Kidney (tissue), 14 donors: ENCODE results near the gene SBNO2. TPM values are rescaled to one million over a fixed set of nuclear protein-coding genes. Genes with fewer than 3 reads are reported as not detected.
A peak's percentile ranks its signal among the peaks of the same experiment; 100 is the strongest.

ENCODE experiments used
- DNase-seq, 5 donors: peaks; one replicate each; pipeline ENCODE4 v3.0.0-alpha.2; 2013 to 2020
- FAIRE-seq: peaks from 2 replicates; lab custom pipeline; 2012; peaks lifted over from hg19 to GRCh38; lab: Jason Lieb, UNC
- H3K27ac ChIP-seq, 2 donors: one replicate each; pipeline ENCODE4 v1.7.0; 2013; ENCODE audit warnings: low read depth in 2 of 2, low read length in 2 of 2, inconsistent platforms in 1 of 2
- H3K27me3 ChIP-seq: one replicate; pipeline ENCODE4 v1.7.1; 2013; ENCODE audit warnings: low read length, inconsistent platforms; ENCODE audit not compliant: control insufficient read depth, insufficient read depth
- H3K36me3 ChIP-seq, 3 donors: one replicate each; pipeline versions ENCODE4 v1.7.0 to v1.7.1; 2013; ENCODE audit warnings: low read length in 3 of 3, control low read depth in 1 of 3, inconsistent platforms in 1 of 3; ENCODE audit not compliant: insufficient read depth in 3 of 3, control insufficient read depth in 2 of 3
- H3K4me1 ChIP-seq, 3 donors: one replicate each; pipeline versions ENCODE4 v1.7.0 to v1.7.1; 2013; ENCODE audit warnings: low read length in 3 of 3, inconsistent platforms in 1 of 3, low read depth in 1 of 3; ENCODE audit not compliant: control insufficient read depth in 2 of 3, insufficient read depth in 2 of 3
- H3K4me3 ChIP-seq, 3 donors: one replicate each; pipeline versions ENCODE4 v1.7.0 to v1.8.1; 2013; ENCODE audit warnings: low read length in 3 of 3, control low read depth in 1 of 3, inconsistent platforms in 1 of 3
- H3K9ac ChIP-seq, 3 donors: one replicate each; pipeline versions ENCODE4 v1.7.0 to v1.7.1; 2013; ENCODE audit warnings: low read length in 3 of 3, control low read depth in 1 of 3, inconsistent platforms in 1 of 3
- H3K9me3 ChIP-seq, 3 donors: one replicate each; pipeline versions ENCODE4 v1.7.0 to v1.7.1; 2013; ENCODE audit warnings: low read length in 3 of 3, control low read depth in 1 of 3, inconsistent platforms in 1 of 3; ENCODE audit not compliant: control insufficient read depth in 2 of 3, insufficient read depth in 1 of 3
- CTCF ChIP-seq: IDR thresholded peaks from 3 replicates; pipeline ENCODE4 v1.5.1; 2012; ENCODE audit warnings: mild to moderate bottlenecking, moderate library complexity, borderline replicate concordance; ENCODE audit not compliant: insufficient read depth; ENCODE audit errors: extremely low read depth
- intact Hi-C: fragments of 100-400 bp; cut with DNase I; formaldehyde crosslinking; loops from one replicate; pipeline ENCODE4 v1.11.1; 2022
- polyA plus RNA-seq: library from polyadenylated mRNA; stranded (reverse); fragments of 350-450 nt; fragmentation: Illumina TruSeq; extraction: RNeasy Lipid Tissue Mini Kit (QIAGEN cat#74804); gene quantifications from one replicate; pipeline ENCODE4 v1.2.3, GENCODE V29; 2014; ENCODE audit warnings: low read depth, low replicate concordance; ENCODE audit not compliant: insufficient read depth
- total RNA-seq: library from RNA; stranded (reverse); fragmentation: NEBNext Ultra II Directional; extraction: Animal tissue kit (Norgen Biotek cat#: 25700); gene quantifications from one replicate; pipeline ENCODE4 v1.2.1, GENCODE V29; 2021
- donor health status: control.
- donor health status: control.
- donor health status: control.
- donor health status: control.
- donor health status: control.
- donor health status: DM: yes; HTN: yes; CAD: no.
- donor health status: Normal renal cell carcinoma (clear cell type).

Gene SBNO2
- total and polyA plus RNA-seq, 2 donors from 2014 or later, result 12.2 to 156 TPM

GRCh38 chr19:1153891-1154730, 20.0 kb downstream of the SBNO2 start:
- no peak for TF ChIP-seq CTCF
- peak overlapping the region; percentile 91 to 96 for H3K27ac ChIP-seq
- H3K9ac ChIP-seq, result peak overlapping the region in 1 of 3 donors; percentile 58
- intact Hi-C loops, result no loop called here
- H3K4me1 ChIP-seq, result peaks cover 0 to 34% (median 9%) of the 10 kb centered on the region in 3 donors
- DNase-seq (peak in 2 of 5 donors; percentile 25 to 81), FAIRE-seq (no peak)
- H3K9me3 ChIP-seq, result no peaks in the 10 kb centered on the region
- no peaks in the 10 kb centered on the region for H3K27me3 ChIP-seq
- H3K36me3 ChIP-seq, result peaks cover 0 to 3% (median 0%) of the 10 kb centered on the region in 3 donors
- no peak overlapping the region for H3K4me3 ChIP-seq

- peak overlapping the region in 1 of 3 donors; percentile 29 for H3K4me3 ChIP-seq
- DNase-seq (peak in 1 of 5 donors; percentile 89), FAIRE-seq (no peak)
- intact Hi-C loops, result no loop called here
- TF ChIP-seq CTCF, result no peak
- peaks cover 0 to 34% (median 9%) of the 10 kb centered on the region in 3 donors for H3K4me1 ChIP-seq
- no peaks in the 10 kb centered on the region for H3K27me3 ChIP-seq
- H3K36me3 ChIP-seq, result peaks cover 0 to 3% (median 0%) of the 10 kb centered on the region in 3 donors
- peak overlapping the region; percentile 85 to 92 for H3K27ac ChIP-seq
- H3K9me3 ChIP-seq, result no peaks in the 10 kb centered on the region
- H3K9ac ChIP-seq, result peak overlapping the region in 1 of 3 donors; percentile 51
Observed at GRCh38 chr19:1151917-1152587, 22.0 kb downstream of the SBNO2 start.

- Histone ChIP-seq H3K4me1 (peaks cover 0 to 34% (median 9%) of the 10 kb centered on the region in 3 donors), H3K9ac (peak overlapping the region in 1 of 3 donors; percentile 10), H3K4me3 (no peak overlapping the region), H3K36me3 (peaks cover 0 to 3% (median 0%) of the 10 kb centered on the region in 3 donors), H3K9me3 (no peaks in the 10 kb centered on the region), H3K27me3 (no peaks in the 10 kb centered on the region), H3K27ac (peak overlapping the region; percentile 85 to 92)
- no peak for DNase-seq
- TF ChIP-seq CTCF, result no peak
- intact Hi-C loops, result no loop called here
- no peak for FAIRE-seq
Observed at GRCh38 chr19:1151037-1151724, 22.9 kb downstream of the SBNO2 start.
